CD14-positive monocyte (primary cell): Measurements from ENCODE around the gene HMGXB4. TPM values are rescaled to one million over a fixed set of nuclear protein-coding genes. Genes with fewer than 3 reads are reported as not detected.

Source experiments
- DNase-seq, 3 donors: peaks; one replicate each; pipeline ENCODE4 v3.0.0-alpha.2; 2011 to 2022
- H2AFZ ChIP-seq: 2 replicates; pipeline ENCODE4 v1.6.0; 2012; ENCODE audit warnings: mild to moderate bottlenecking, low read depth, low read length, inconsistent platforms; ENCODE audit not compliant: insufficient read depth, poor library complexity, severe bottlenecking
- H3K27ac ChIP-seq, 2 donors: 1 replicate in 1 of 2; 2 replicates in 1 of 2; pipeline ENCODE4 v1.5.1; 2012 to 2013; ENCODE audit warnings: low read length in 2 of 2, control low read depth in 1 of 2, inconsistent platforms in 1 of 2, low read depth in 1 of 2, mild to moderate bottlenecking in 1 of 2
- H3K27me3 ChIP-seq, 2 donors: one replicate each; pipeline versions ENCODE4 v1.6.0 to v1.6.1; 2011 to 2013; ENCODE audit warnings: low read length in 2 of 2; ENCODE audit not compliant: control insufficient read depth in 2 of 2, insufficient read depth in 2 of 2
- H3K36me3 ChIP-seq, 2 donors: replicated peaks in 1 of 2; 1 replicate in 1 of 2; 2 replicates in 1 of 2; pipeline versions ENCODE4 v1.5.1 to v1.6.1; 2012 to 2013; ENCODE audit warnings: low read length in 2 of 2, control low read depth in 1 of 2, inconsistent platforms in 1 of 2, mild to moderate bottlenecking in 1 of 2; ENCODE audit not compliant: insufficient read depth in 2 of 2, control insufficient read depth in 1 of 2
- H3K4me1 ChIP-seq, 2 donors: 1 replicate in 1 of 2; 2 replicates in 1 of 2; pipeline versions ENCODE4 v1.5.1 to v1.6.1; 2012 to 2013; ENCODE audit warnings: low read length in 2 of 2, control low read depth in 1 of 2, inconsistent platforms in 1 of 2, mild to moderate bottlenecking in 1 of 2, moderate library complexity in 1 of 2; ENCODE audit not compliant: insufficient read depth in 2 of 2, control insufficient read depth in 1 of 2
- H3K4me2 ChIP-seq: replicated peaks from 2 replicates; pipeline ENCODE3; 2012; ENCODE audit warnings: low read length, moderate library complexity, mild to moderate bottlenecking; ENCODE audit not compliant: poor library complexity, severe bottlenecking; ENCODE audit errors: extremely low read depth
- H3K4me3 ChIP-seq, 3 experiments: fragments of 200-600 bp in 1 of 3; sonication (generic) in 1 of 3; replicated peaks in 1 of 3; 1 replicate in 2 of 3; 2 replicates in 1 of 3; pipeline ENCODE4 v1.5.1; 2011 to 2013; ENCODE audit warnings: low read length in 3 of 3, mild to moderate bottlenecking in 3 of 3, control low read depth in 2 of 3, low read depth in 2 of 3, inconsistent platforms in 1 of 3, moderate library complexity in 1 of 3
- H3K79me2 ChIP-seq: 2 replicates; pipeline ENCODE4 v1.6.0; 2012; ENCODE audit warnings: mild to moderate bottlenecking, control low read depth, inconsistent platforms, low read length, moderate library complexity; ENCODE audit not compliant: insufficient read depth
- H3K9ac ChIP-seq: 2 replicates; pipeline ENCODE4 v1.6.0; 2017; ENCODE audit warnings: low read length, mild to moderate bottlenecking; ENCODE audit not compliant: insufficient read depth, poor library complexity, severe bottlenecking
- H3K9me3 ChIP-seq, 2 donors: replicated peaks in 1 of 2; 1 replicate in 1 of 2; 2 replicates in 1 of 2; pipeline versions ENCODE4 v1.5.1 to v1.6.1; 2012 to 2013; ENCODE audit warnings: low read length in 2 of 2, control low read depth in 1 of 2; ENCODE audit not compliant: control insufficient read depth in 1 of 2, insufficient read depth in 1 of 2
- H4K20me1 ChIP-seq: 2 replicates; pipeline ENCODE4 v1.6.0; 2012; ENCODE audit warnings: mild to moderate bottlenecking, low read length, control low read depth, moderate library complexity; ENCODE audit not compliant: insufficient read depth
- H3K27ac Mint-ChIP-seq, 7 donors: one replicate each; pipeline ENCODE4 v1.8.0; 2020; ENCODE audit warnings: mild to moderate bottlenecking in 7 of 7, mixed read lengths in 7 of 7, moderate library complexity in 6 of 7, inconsistent platforms in 2 of 7
- H3K27me3 Mint-ChIP-seq, 3 donors: one replicate each; pipeline ENCODE4 v1.8.0; 2021 to 2022; ENCODE audit warnings: low read depth in 3 of 3, mild to moderate bottlenecking in 3 of 3, mixed read lengths in 3 of 3, moderate library complexity in 3 of 3, inconsistent platforms in 1 of 3
- H3K36me3 Mint-ChIP-seq, 2 donors: one replicate each; pipeline ENCODE4 v1.8.0; 2020; ENCODE audit warnings: mixed read lengths in 2 of 2, inconsistent platforms in 1 of 2, mild to moderate bottlenecking in 1 of 2
- H3K4me1 Mint-ChIP-seq: one replicate; pipeline ENCODE4 v1.8.0; 2020; ENCODE audit warnings: mild to moderate bottlenecking, mixed read lengths
- H3K4me3 Mint-ChIP-seq, 2 donors: one replicate each; pipeline ENCODE4 v1.8.0; 2020; ENCODE audit warnings: mild to moderate bottlenecking in 2 of 2, mixed read lengths in 2 of 2, moderate library complexity in 1 of 2
- H3K9me3 Mint-ChIP-seq, 7 donors: one replicate each; pipeline ENCODE4 v1.8.0; 2020 to 2022; ENCODE audit warnings: mixed read lengths in 7 of 7, mild to moderate bottlenecking in 6 of 7, moderate library complexity in 6 of 7, inconsistent platforms in 2 of 7
- WGBS: methylation state at CpG from one replicate; pipeline ENCODE4 v1.1.5; 2013; ENCODE audit warnings: missing lambda C conversion rate; ENCODE audit not compliant: insufficient coverage; 5-methylcytosine and 5-hydroxymethylcytosine counted together
- intact Hi-C, 2 donors: fragments of 100-400 bp; cut with micrococcal nuclease; formaldehyde crosslinking; loops; one replicate each; pipeline versions ENCODE4 v1.15.0 to v1.15.1; 2023
- polyA plus RNA-seq, 3 donors: library from polyadenylated mRNA; depleted of rRNA in 1 of 3; unstranded in 2 of 3; stranded (reverse) in 1 of 3; fragments of 300-500 nt in 2 of 3; fragments of >200 nt in 1 of 3; fragmentation: Illumina TruSeq in 2 of 3; gene quantifications; 1 replicate in 2 of 3; 2 replicates in 1 of 3; pipeline ENCODE4 v1.2.3, GENCODE V29; 2012 to 2021
- TF ChIP-seq, protein P1 (sequence below): fragments of 200-600 bp; IDR thresholded peaks from one replicate; pipeline ENCODE4 v1.8.0; 2022; ENCODE audit warnings: antibody characterized with exemption, mild to moderate bottlenecking

The HMGXB4 gene
- polyA plus RNA-seq, 3 donors = 6.3 to 11.4 (median 8.1) TPM

DNA sequence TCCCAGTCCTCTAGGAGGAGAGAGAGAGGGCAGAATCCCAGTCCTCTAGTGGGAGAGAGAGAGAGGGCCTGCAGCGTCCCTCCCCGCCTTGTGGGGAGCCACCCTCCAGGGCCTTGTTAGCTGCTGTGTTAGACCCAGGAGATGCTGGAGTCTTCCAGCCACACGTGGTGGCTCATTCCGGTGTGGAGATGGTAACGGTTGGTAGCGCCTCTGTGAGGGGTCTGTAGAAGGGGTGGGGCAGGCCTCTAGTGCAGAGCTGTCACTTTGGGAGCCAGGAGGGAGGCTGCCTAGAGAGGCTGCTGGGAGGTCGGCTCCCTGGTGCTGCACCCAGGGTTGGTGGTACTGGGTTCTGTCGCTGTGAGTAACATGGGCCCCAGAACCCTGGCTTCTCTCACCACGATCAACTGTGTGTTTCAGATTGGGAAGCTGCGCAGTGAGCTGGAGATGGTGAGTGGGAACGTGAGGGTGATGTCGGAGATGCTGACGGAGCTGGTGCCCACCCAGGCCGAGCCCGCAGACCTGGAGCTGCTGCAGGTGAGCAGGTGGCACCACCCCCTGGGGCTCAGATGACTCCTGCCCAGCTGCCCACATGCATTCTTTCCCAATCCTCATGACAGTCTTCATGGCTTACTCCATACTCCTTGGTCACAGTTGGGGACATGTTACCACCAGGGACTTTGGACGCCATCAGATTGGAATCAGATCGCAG, 69.7 kb downstream of the HMGXB4 start:
- no peak overlapping the region for H3K4me2 ChIP-seq
- no peak for DNase-seq
- no peaks in the 10 kb centered on the region for H3K27me3 ChIP-seq
- no peaks in the 10 kb centered on the region for H3K9me3 Mint-ChIP-seq
- peaks cover 91 to 99% of the 10 kb centered on the region in 2 donors for H3K36me3 Mint-ChIP-seq
- H3K79me2 ChIP-seq = peaks cover 4% of the 10 kb centered on the region
- peaks cover 0 to 2% (median 0%) of the 10 kb centered on the region in 3 donors for H3K27me3 Mint-ChIP-seq
- H3K9me3 ChIP-seq = no peaks in the 10 kb centered on the region
- 99% methylated on average over 10 of the region's 17 CpGs for WGBS
- TF ChIP-seq, protein P1, sequence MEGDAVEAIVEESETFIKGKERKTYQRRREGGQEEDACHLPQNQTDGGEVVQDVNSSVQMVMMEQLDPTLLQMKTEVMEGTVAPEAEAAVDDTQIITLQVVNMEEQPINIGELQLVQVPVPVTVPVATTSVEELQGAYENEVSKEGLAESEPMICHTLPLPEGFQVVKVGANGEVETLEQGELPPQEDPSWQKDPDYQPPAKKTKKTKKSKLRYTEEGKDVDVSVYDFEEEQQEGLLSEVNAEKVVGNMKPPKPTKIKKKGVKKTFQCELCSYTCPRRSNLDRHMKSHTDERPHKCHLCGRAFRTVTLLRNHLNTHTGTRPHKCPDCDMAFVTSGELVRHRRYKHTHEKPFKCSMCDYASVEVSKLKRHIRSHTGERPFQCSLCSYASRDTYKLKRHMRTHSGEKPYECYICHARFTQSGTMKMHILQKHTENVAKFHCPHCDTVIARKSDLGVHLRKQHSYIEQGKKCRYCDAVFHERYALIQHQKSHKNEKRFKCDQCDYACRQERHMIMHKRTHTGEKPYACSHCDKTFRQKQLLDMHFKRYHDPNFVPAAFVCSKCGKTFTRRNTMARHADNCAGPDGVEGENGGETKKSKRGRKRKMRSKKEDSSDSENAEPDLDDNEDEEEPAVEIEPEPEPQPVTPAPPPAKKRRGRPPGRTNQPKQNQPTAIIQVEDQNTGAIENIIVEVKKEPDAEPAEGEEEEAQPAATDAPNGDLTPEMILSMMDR = no peak
- H3K36me3 ChIP-seq = peaks cover 69 to 76% of the 10 kb centered on the region in 2 donors
- peak overlapping the region in 1 of 2 donors; percentile 41 for H3K4me3 Mint-ChIP-seq
- peaks cover 47% of the 10 kb centered on the region for H3K4me1 Mint-ChIP-seq
- intact Hi-C loops = no loop called here
- peaks cover 23% of the 10 kb centered on the region for H4K20me1 ChIP-seq
- no peak overlapping the region for H2AFZ ChIP-seq
- H3K4me3 ChIP-seq = no peak overlapping the region
- no peak overlapping the region for H3K9ac ChIP-seq
- H3K27ac ChIP-seq = peak overlapping the region; percentile 87 to 97
- H3K4me1 ChIP-seq = peaks cover 46% of the 10 kb centered on the region in 2 donors
- peak overlapping the region; percentile 41 to 100 (median 98) for H3K27ac Mint-ChIP-seq

DNA sequence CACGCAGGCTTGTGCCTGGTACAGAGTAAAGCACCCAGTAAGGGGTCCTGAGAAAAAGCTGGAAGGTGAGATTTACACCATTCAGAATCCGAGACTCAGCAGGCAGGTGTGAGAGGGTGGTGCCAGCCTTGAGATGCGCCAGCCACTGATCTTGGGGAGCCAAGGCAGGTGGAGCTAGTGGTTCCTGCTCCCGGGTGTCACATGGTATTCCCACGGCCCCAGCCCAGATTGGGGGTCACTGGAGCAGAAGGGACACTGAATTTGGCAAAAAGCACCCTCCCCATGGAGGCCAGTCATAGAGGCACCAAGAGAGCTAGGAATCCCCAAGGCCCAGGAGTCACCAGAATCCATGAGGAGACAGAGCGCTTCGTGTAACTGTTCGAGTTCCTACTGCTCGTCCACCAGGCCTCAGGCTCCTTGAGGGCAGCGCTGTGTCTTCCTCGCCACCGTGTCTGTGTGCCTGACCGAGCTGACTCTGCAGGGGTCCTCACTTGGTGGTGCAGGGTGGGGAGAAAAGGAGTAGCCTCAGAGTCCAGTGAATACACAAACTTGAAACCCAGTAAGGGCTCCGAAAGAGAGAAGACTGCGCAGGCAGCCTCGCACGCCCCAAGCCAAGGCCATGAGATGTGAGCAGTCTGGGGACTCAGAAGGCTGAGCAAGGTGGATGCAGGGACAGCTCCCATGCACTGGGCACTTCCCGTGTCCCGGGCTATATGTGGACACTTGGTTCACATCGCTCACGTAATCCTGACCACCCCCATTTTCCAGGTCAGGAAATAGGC, 70.6 kb downstream of the HMGXB4 start:
- no peaks in the 10 kb centered on the region for H3K9me3 ChIP-seq
- WGBS = 92% methylated on average over 16 of the region's 21 CpGs
- peaks cover 4% of the 10 kb centered on the region for H3K79me2 ChIP-seq
- Mint-ChIP-seq H3K9me3 (no peaks in the 10 kb centered on the region), H3K36me3 (peaks cover 91 to 99% of the 10 kb centered on the region in 2 donors), H3K4me3 (peak overlapping the region in 1 of 2 donors; percentile 48), H3K27ac (peak overlapping the region; percentile 93 to 100 (median 99)), H3K4me1 (peaks cover 50% of the 10 kb centered on the region), H3K27me3 (peaks cover 0 to 2% (median 0%) of the 10 kb centered on the region in 3 donors)
- H3K27ac ChIP-seq = peak overlapping the region; percentile 87 to 97
- intact Hi-C loops = no loop called here
- TF ChIP-seq, protein P1 = no peak
- peak overlapping the region; percentile 57 for H3K9ac ChIP-seq
- H3K4me1 ChIP-seq = peaks cover 46% of the 10 kb centered on the region in 2 donors
- no peak for DNase-seq
- peaks cover 15% of the 10 kb centered on the region for H4K20me1 ChIP-seq
- peak overlapping the region in 1 of 3 experiments; percentile 33 for H3K4me3 ChIP-seq
- H3K27me3 ChIP-seq = no peaks in the 10 kb centered on the region
- H3K4me2 ChIP-seq = peak overlapping the region; percentile 40
- H3K36me3 ChIP-seq = peaks cover 69 to 76% of the 10 kb centered on the region in 2 donors
- no peak overlapping the region for H2AFZ ChIP-seq
